Measurements from ENCODE around the gene GALNT16.
A peak's percentile ranks its signal among the peaks of the same experiment; 100 is the strongest.

The GALNT16 gene

DNA sequence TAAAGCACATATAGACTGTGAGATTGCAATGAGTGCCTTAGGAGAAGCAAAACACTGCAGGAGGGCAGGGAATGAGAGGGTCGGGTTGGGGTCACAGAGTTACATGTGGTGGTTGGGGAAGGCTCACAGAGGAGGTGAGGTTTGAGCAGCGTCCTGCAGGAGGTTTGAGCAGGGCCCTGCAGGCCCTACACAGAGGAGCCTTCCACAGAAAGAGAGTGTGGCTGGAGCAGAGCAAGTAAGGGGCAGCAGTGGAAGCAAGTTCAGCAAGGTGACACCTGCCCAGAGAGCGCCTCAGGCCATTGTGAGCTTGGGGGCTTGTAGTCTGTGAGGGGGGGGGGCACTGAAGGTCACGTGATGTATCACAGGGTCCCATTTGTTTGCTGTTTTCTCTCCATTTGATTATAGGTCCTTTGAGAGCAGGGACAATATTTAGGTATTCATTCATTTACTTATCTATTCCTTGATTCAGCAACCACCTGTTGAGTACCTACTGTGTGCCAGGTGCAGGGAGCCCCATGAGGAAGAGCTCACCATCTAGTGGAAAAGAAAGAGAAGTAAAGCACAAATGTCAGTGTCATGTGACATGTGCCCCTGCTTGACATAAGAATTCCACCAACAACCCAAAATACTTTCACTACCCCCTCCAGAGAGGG, 56.6 kb downstream of the GALNT16 start:
- TF ChIP-seq, protein P1, sequence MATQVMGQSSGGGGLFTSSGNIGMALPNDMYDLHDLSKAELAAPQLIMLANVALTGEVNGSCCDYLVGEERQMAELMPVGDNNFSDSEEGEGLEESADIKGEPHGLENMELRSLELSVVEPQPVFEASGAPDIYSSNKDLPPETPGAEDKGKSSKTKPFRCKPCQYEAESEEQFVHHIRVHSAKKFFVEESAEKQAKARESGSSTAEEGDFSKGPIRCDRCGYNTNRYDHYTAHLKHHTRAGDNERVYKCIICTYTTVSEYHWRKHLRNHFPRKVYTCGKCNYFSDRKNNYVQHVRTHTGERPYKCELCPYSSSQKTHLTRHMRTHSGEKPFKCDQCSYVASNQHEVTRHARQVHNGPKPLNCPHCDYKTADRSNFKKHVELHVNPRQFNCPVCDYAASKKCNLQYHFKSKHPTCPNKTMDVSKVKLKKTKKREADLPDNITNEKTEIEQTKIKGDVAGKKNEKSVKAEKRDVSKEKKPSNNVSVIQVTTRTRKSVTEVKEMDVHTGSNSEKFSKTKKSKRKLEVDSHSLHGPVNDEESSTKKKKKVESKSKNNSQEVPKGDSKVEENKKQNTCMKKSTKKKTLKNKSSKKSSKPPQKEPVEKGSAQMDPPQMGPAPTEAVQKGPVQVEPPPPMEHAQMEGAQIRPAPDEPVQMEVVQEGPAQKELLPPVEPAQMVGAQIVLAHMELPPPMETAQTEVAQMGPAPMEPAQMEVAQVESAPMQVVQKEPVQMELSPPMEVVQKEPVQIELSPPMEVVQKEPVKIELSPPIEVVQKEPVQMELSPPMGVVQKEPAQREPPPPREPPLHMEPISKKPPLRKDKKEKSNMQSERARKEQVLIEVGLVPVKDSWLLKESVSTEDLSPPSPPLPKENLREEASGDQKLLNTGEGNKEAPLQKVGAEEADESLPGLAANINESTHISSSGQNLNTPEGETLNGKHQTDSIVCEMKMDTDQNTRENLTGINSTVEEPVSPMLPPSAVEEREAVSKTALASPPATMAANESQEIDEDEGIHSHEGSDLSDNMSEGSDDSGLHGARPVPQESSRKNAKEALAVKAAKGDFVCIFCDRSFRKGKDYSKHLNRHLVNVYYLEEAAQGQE (IDR thresholded peaks at IDR 0.05; ENCODE audit: low read depth): no peak
- no peak for TF ChIP-seq NFIC (IDR thresholded peaks at IDR 0.05)
- no peak for TF ChIP-seq ZBTB7A (IDR thresholded peaks at IDR 0.05; ENCODE audit: low read depth)
- TF ChIP-seq, protein P2, sequence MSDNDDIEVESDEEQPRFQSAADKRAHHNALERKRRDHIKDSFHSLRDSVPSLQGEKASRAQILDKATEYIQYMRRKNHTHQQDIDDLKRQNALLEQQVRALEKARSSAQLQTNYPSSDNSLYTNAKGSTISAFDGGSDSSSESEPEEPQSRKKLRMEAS (IDR thresholded peaks at IDR 0.05): no peak
- no peak for TF ChIP-seq TAF1 (IDR thresholded peaks at IDR 0.05; ENCODE audit: low read depth)
- TF ChIP-seq CREB1 (IDR thresholded peaks at IDR 0.05; ENCODE audit: low read depth): no peak
- TF ChIP-seq CEBPB (IDR thresholded peaks at IDR 0.05): no peak

DNA sequence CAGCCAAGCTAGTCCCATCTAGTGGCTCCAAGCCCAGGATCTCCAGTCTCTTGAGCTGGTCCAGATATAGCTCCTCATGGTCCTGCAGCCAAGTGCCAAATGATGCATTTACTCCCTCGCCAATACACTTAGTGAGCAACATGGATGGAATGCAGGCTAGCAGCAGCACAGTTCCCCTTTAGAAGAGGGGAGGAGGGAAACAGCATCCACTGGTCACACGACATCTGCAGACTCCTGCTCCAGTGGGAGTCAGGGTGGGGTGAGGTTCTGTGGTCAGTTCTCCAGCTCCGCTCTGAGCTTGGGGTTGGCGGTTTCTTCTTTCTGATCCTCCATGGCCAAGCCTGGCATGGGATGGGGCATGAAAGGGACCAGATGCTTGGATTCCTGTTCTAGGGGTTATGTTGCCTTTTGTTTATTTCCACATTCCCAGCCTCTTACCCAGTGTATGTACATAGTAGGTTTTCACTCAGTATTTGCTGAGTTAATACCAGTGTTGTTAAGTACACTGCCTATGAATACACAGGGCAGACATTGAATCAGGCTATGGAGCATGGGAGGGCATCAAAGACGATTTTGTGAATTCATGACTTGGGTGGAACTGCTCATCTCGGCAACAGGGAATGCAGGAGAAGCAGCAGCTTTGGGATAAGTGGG, 57.3 kb downstream of the GALNT16 start:
- TF ChIP-seq, protein P3, sequence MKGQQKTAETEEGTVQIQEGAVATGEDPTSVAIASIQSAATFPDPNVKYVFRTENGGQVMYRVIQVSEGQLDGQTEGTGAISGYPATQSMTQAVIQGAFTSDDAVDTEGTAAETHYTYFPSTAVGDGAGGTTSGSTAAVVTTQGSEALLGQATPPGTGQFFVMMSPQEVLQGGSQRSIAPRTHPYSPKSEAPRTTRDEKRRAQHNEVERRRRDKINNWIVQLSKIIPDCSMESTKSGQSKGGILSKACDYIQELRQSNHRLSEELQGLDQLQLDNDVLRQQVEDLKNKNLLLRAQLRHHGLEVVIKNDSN (IDR thresholded peaks at IDR 0.05): no peak
- no peak for TF ChIP-seq FOXM1 (IDR thresholded peaks at IDR 0.05; ENCODE audit: borderline replicate concordance, low read depth)
- TF ChIP-seq, protein P1 (IDR thresholded peaks at IDR 0.05; ENCODE audit: low read depth): no peak
- TF ChIP-seq ZBTB7A (IDR thresholded peaks at IDR 0.05; ENCODE audit: low read depth): no peak
- no peak for TF ChIP-seq CEBPB (IDR thresholded peaks at IDR 0.05)
- peak; percentile 21; the same call in 1 of the 2 replicates for TF ChIP-seq TEAD4 (IDR thresholded peaks at IDR 0.05)

DNA sequence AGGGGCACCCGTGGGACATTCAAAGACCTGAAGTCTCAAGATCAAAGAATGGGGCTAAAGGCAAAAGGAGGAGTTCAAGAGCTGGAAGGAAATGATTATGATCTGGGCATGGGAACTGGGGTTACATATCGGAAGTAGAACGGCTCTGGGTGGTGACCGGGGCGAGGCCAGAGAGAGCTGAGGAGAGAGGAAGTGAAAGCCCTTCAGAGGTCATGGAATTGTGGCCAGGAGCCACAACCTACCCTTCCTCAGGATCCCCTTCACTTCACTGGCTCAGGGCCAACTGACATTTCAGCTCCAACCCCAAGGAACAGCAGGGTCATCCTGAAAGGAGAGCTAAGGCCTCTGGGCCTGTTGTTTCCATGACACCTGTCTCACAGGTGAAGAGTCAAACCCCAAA, 57.8 kb downstream of the GALNT16 start:
- TF ChIP-seq RAD21 (IDR thresholded peaks at IDR 0.05; ENCODE audit: low read depth): no peak
- TF ChIP-seq NFIC (IDR thresholded peaks at IDR 0.05): no peak
- TF ChIP-seq, protein P1 (IDR thresholded peaks at IDR 0.05; ENCODE audit: low read depth): no peak
- TF ChIP-seq, protein P3 (IDR thresholded peaks at IDR 0.05): no peak
- no peak for TF ChIP-seq EP300 (IDR thresholded peaks at IDR 0.05; ENCODE audit: borderline replicate concordance)
- no peak for TF ChIP-seq TCF12 (IDR thresholded peaks at IDR 0.05; ENCODE audit: low read depth)
- no peak for TF ChIP-seq FOXM1 (IDR thresholded peaks at IDR 0.05; ENCODE audit: borderline replicate concordance, low read depth)
- no peak for TF ChIP-seq YY1 (IDR thresholded peaks at IDR 0.05; ENCODE audit: low read depth)
- TF ChIP-seq, protein P2 (IDR thresholded peaks at IDR 0.05): no peak
- TF ChIP-seq CREB1 (IDR thresholded peaks at IDR 0.05; ENCODE audit: low read depth): no peak
- no peak for TF ChIP-seq TEAD4 (IDR thresholded peaks at IDR 0.05)

DNA sequence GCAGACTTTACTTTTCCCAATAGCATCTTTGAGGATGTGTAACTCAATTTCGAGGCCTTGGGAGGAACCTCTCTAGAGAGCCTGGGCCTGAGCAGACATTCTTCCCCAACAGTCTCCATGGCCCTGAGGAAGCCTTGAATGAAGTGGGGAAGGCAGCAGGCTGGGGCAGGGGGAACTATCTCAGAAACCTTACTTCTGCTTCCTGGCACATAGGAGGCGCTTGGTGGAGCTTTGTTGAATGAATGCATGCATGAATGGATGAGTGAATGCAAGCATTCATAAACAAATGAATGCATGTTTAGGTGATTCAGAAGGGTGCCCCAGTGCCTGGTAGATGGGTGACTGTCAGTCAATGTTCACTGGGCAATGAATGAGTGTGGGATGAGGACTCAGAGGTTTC, 58.3 kb downstream of the GALNT16 start:
- TF ChIP-seq ZBTB7A (IDR thresholded peaks at IDR 0.05; ENCODE audit: low read depth): no peak
- TF ChIP-seq EGR1 (IDR thresholded peaks at IDR 0.05): no peak
- no peak for TF ChIP-seq TEAD4 (IDR thresholded peaks at IDR 0.05)
- no peak for TF ChIP-seq YY1 (IDR thresholded peaks at IDR 0.05; ENCODE audit: low read depth)
- TF ChIP-seq TCF12 (IDR thresholded peaks at IDR 0.05; ENCODE audit: low read depth): no peak
- TF ChIP-seq CREB1 (IDR thresholded peaks at IDR 0.05; ENCODE audit: low read depth): no peak
- TF ChIP-seq NFIC (IDR thresholded peaks at IDR 0.05): no peak
- no peak for TF ChIP-seq FOXM1 (IDR thresholded peaks at IDR 0.05; ENCODE audit: borderline replicate concordance, low read depth)
- TF ChIP-seq, protein P3 (IDR thresholded peaks at IDR 0.05): no peak
- TF ChIP-seq TAF1 (IDR thresholded peaks at IDR 0.05; ENCODE audit: low read depth): no peak
- TF ChIP-seq EP300 (IDR thresholded peaks at IDR 0.05; ENCODE audit: borderline replicate concordance): no peak
- TF ChIP-seq RAD21 (IDR thresholded peaks at IDR 0.05; ENCODE audit: low read depth): no peak
- TF ChIP-seq, protein P2 (IDR thresholded peaks at IDR 0.05): no peak
- TF ChIP-seq, protein P1 (IDR thresholded peaks at IDR 0.05; ENCODE audit: low read depth): no peak
- no peak for TF ChIP-seq CEBPB (IDR thresholded peaks at IDR 0.05)

All from Ishikawa (cell line).